Activated CD4-positive, alpha-beta T cell treated with anti-CD3 and anti-CD28 coated beads, Interleukin-2, amount 10 ng/mL, durations not matched to agents 24 days and 14 days (primary cell): ENCODE data around the gene COL1A2. TPM values are rescaled to one million over a fixed set of nuclear protein-coding genes. Genes with fewer than 3 reads are reported as not detected.

Experiments used
- DNase-seq: peaks from one replicate; pipeline ENCODE4 v3.0.0; 2022
- H3K27ac Mint-ChIP-seq: one replicate; pipeline ENCODE4 v1.8.0; 2022; ENCODE audit warnings: mild to moderate bottlenecking, mixed read lengths
- H3K27me3 Mint-ChIP-seq: one replicate; pipeline ENCODE4 v1.8.0; 2022; ENCODE audit warnings: mixed read lengths
- H3K36me3 Mint-ChIP-seq: one replicate; pipeline ENCODE4 v1.8.0; 2022; ENCODE audit warnings: low read depth, mild to moderate bottlenecking, mixed read lengths
- H3K4me1 Mint-ChIP-seq: one replicate; pipeline ENCODE4 v1.8.0; 2021; ENCODE audit warnings: mixed read lengths
- H3K4me3 Mint-ChIP-seq: one replicate; pipeline ENCODE4 v1.8.0; 2022; ENCODE audit warnings: mild to moderate bottlenecking, moderate library complexity, mixed read lengths
- H3K9me3 Mint-ChIP-seq: one replicate; pipeline ENCODE4 v1.8.0; 2021; ENCODE audit warnings: mixed read lengths
- intact Hi-C: fragments of 100-400 bp; cut with micrococcal nuclease; formaldehyde crosslinking; loops from one replicate; pipeline ENCODE4 v1.15.1; 2023
- total RNA-seq: library from RNA; stranded (reverse); gene quantifications from 2 replicates; pipeline ENCODE4 v1.2.3, GENCODE V29; 2022

The COL1A2 gene
- total RNA-seq, 1 donor from 2014 or later = 6.5 TPM

GRCh38 chr7:94440451-94441039, 45.9 kb downstream of the COL1A2 start:
- no peaks in the 10 kb centered on the region for H3K36me3 Mint-ChIP-seq
- no peak overlapping the region for H3K27ac Mint-ChIP-seq
- H3K9me3 Mint-ChIP-seq = no peaks in the 10 kb centered on the region
- peaks cover 22% of the 10 kb centered on the region for H3K27me3 Mint-ChIP-seq
- H3K4me1 Mint-ChIP-seq = no peaks in the 10 kb centered on the region
- intact Hi-C loops = no loop called here
- no peak for DNase-seq
- H3K4me3 Mint-ChIP-seq = no peak overlapping the region

GRCh38 chr7:94441138-94441537, 46.4 kb downstream of the COL1A2 start:
- no peak overlapping the region for H3K4me3 Mint-ChIP-seq
- no peaks in the 10 kb centered on the region for H3K4me1 Mint-ChIP-seq
- intact Hi-C loops = no loop called here
- no peaks in the 10 kb centered on the region for H3K9me3 Mint-ChIP-seq
- H3K27ac Mint-ChIP-seq = no peak overlapping the region
- H3K36me3 Mint-ChIP-seq = no peaks in the 10 kb centered on the region
- DNase-seq = no peak
- peaks cover 23% of the 10 kb centered on the region for H3K27me3 Mint-ChIP-seq

GRCh38 chr7:94442639-94443038, 47.9 kb downstream of the COL1A2 start:
- no peak for DNase-seq

GRCh38 chr7:94444813-94445212, 50.1 kb downstream of the COL1A2 start:
- Mint-ChIP-seq H3K36me3 (no peaks in the 10 kb centered on the region), H3K4me3 (no peak overlapping the region), H3K4me1 (no peaks in the 10 kb centered on the region), H3K27ac (no peak overlapping the region), H3K27me3 (peaks cover 12% of the 10 kb centered on the region), H3K9me3 (no peaks in the 10 kb centered on the region)
- DNase-seq = no peak
- intact Hi-C loops = no loop called here

More at GRCh38 chr7:94442639-94443038, 47.9 kb downstream of the COL1A2 start:
- Mint-ChIP-seq H3K27me3 (peaks cover 18% of the 10 kb centered on the region), H3K4me1 (no peaks in the 10 kb centered on the region), H3K4me3 (no peak overlapping the region), H3K36me3 (no peaks in the 10 kb centered on the region), H3K27ac (no peak overlapping the region), H3K9me3 (no peaks in the 10 kb centered on the region)
- intact Hi-C loops = no loop called here

GRCh38 chr7:94445696-94446194, 51.0 kb downstream of the COL1A2 start:
- Mint-ChIP-seq H3K27ac (no peak overlapping the region), H3K9me3 (no peaks in the 10 kb centered on the region), H3K4me1 (no peaks in the 10 kb centered on the region), H3K36me3 (no peaks in the 10 kb centered on the region), H3K27me3 (peaks cover 12% of the 10 kb centered on the region), H3K4me3 (no peak overlapping the region)
- no peak for DNase-seq
- intact Hi-C loops = no loop called here

GRCh38 chr7:94446308-94446707, 51.6 kb downstream of the COL1A2 start:
- no peaks in the 10 kb centered on the region for H3K9me3 Mint-ChIP-seq
- intact Hi-C loops = no loop called here
- H3K4me1 Mint-ChIP-seq = no peaks in the 10 kb centered on the region
- H3K27me3 Mint-ChIP-seq = peaks cover 12% of the 10 kb centered on the region
- DNase-seq = no peak
- no peak overlapping the region for H3K27ac Mint-ChIP-seq
- no peaks in the 10 kb centered on the region for H3K36me3 Mint-ChIP-seq
- no peak overlapping the region for H3K4me3 Mint-ChIP-seq

GRCh38 chr7:94449151-94449725, 54.5 kb downstream of the COL1A2 start:
- intact Hi-C loops = loop anchor here (2.0 kb wide), 2 partner anchors 206 to 798 kb away; no protein-coding TSS in a partner anchor
- peaks cover 10% of the 10 kb centered on the region for H3K27me3 Mint-ChIP-seq
- H3K9me3 Mint-ChIP-seq = no peaks in the 10 kb centered on the region

GRCh38 chr7:94450044-94450697, 55.5 kb downstream of the COL1A2 start:
- no peak overlapping the region for H3K4me3 Mint-ChIP-seq
- H3K27ac Mint-ChIP-seq = no peak overlapping the region
- no peaks in the 10 kb centered on the region for H3K4me1 Mint-ChIP-seq
- H3K9me3 Mint-ChIP-seq = no peaks in the 10 kb centered on the region
- no peak for DNase-seq
- intact Hi-C loops = loop anchor here (2.0 kb wide), 1 partner anchor 1027 kb away; no protein-coding TSS in a partner anchor
- H3K27me3 Mint-ChIP-seq = peaks cover 7% of the 10 kb centered on the region
- no peaks in the 10 kb centered on the region for H3K36me3 Mint-ChIP-seq

More at GRCh38 chr7:94449151-94449725, 54.5 kb downstream of the COL1A2 start:
- no peaks in the 10 kb centered on the region for H3K36me3 Mint-ChIP-seq
- no peak overlapping the region for H3K27ac Mint-ChIP-seq
- no peak for DNase-seq
- H3K4me1 Mint-ChIP-seq = no peaks in the 10 kb centered on the region
- H3K4me3 Mint-ChIP-seq = no peak overlapping the region

GRCh38 chr7:94451187-94451586, 56.5 kb downstream of the COL1A2 start:
- Mint-ChIP-seq H3K36me3 (no peaks in the 10 kb centered on the region), H3K27ac (no peak overlapping the region), H3K4me3 (no peak overlapping the region), H3K9me3 (no peaks in the 10 kb centered on the region), H3K27me3 (peaks cover 1% of the 10 kb centered on the region), H3K4me1 (no peaks in the 10 kb centered on the region)
- intact Hi-C loops = loop anchor here (2.0 kb wide), 1 partner anchor 1026 kb away; no protein-coding TSS in a partner anchor
- no peak for DNase-seq

- intact Hi-C loops = no loop called here
- no peaks in the 10 kb centered on the region for H3K4me1 Mint-ChIP-seq
- H3K4me3 Mint-ChIP-seq = no peak overlapping the region
- peaks cover 1% of the 10 kb centered on the region for H3K27me3 Mint-ChIP-seq
- no peaks in the 10 kb centered on the region for H3K36me3 Mint-ChIP-seq
- H3K27ac Mint-ChIP-seq = no peak overlapping the region
- DNase-seq = no peak
- no peaks in the 10 kb centered on the region for H3K9me3 Mint-ChIP-seq
Observed at GRCh38 chr7:94452239-94452638, 57.5 kb downstream of the COL1A2 start.

GRCh38 chr7:94453898-94454297, 59.2 kb downstream of the COL1A2 start:
- Mint-ChIP-seq H3K4me3 (no peak overlapping the region), H3K27ac (no peak overlapping the region), H3K27me3 (peaks cover 1% of the 10 kb centered on the region), H3K9me3 (no peaks in the 10 kb centered on the region), H3K4me1 (no peaks in the 10 kb centered on the region), H3K36me3 (no peaks in the 10 kb centered on the region)
- no peak for DNase-seq
- intact Hi-C loops = no loop called here

- intact Hi-C loops = no loop called here
- H3K27ac Mint-ChIP-seq = no peak overlapping the region
- H3K9me3 Mint-ChIP-seq = no peaks in the 10 kb centered on the region
- H3K4me3 Mint-ChIP-seq = no peak overlapping the region
- H3K27me3 Mint-ChIP-seq = peaks cover 2% of the 10 kb centered on the region
- no peaks in the 10 kb centered on the region for H3K4me1 Mint-ChIP-seq
- no peak for DNase-seq
- H3K36me3 Mint-ChIP-seq = no peaks in the 10 kb centered on the region
Observed at GRCh38 chr7:94458041-94458440, 63.3 kb downstream of the COL1A2 start.

- intact Hi-C loops = no loop called here
- H3K9me3 Mint-ChIP-seq = no peaks in the 10 kb centered on the region
- H3K27me3 Mint-ChIP-seq = peaks cover 10% of the 10 kb centered on the region
- DNase-seq = no peak
- H3K27ac Mint-ChIP-seq = no peak overlapping the region
- H3K4me1 Mint-ChIP-seq = no peaks in the 10 kb centered on the region
- no peak overlapping the region for H3K4me3 Mint-ChIP-seq
- H3K36me3 Mint-ChIP-seq = no peaks in the 10 kb centered on the region
Observed at GRCh38 chr7:94466516-94466915, 71.8 kb downstream of the COL1A2 start.

- Mint-ChIP-seq H3K36me3 (no peaks in the 10 kb centered on the region), H3K27me3 (peaks cover 19% of the 10 kb centered on the region), H3K4me3 (no peak overlapping the region)
Observed at GRCh38 chr7:94471604-94472003, 76.9 kb downstream of the COL1A2 start.

More at GRCh38 chr7:94471604-94472003, 76.9 kb downstream of the COL1A2 start:
- H3K4me1 Mint-ChIP-seq = no peaks in the 10 kb centered on the region
- no peak for DNase-seq
- H3K27ac Mint-ChIP-seq = no peak overlapping the region
- intact Hi-C loops = no loop called here
- no peaks in the 10 kb centered on the region for H3K9me3 Mint-ChIP-seq
